Stomach (tissue), 9 donors: ENCODE data around the gene PNPLA3. TPM values are rescaled to one million over a fixed set of nuclear protein-coding genes. Genes with fewer than 3 reads are reported as not detected.

Experiments
- DNase-seq, 2 donors: peaks; one replicate each; pipeline versions ENCODE4 v3.0.0 to v3.0.0-alpha.2; 2013 to 2019
- H3K27ac ChIP-seq, 5 donors: fragments of 200-600 bp in 4 of 5; sonication (generic) in 4 of 5; one replicate each; pipeline ENCODE4 v1.5.1; 2013 to 2019; ENCODE audit warnings: mild to moderate bottlenecking in 1 of 5, moderate library complexity in 1 of 5
- H3K27me3 ChIP-seq, 3 donors: fragments of 200-600 bp; sonication (generic); one replicate each; pipeline ENCODE4 v1.5.1; 2017 to 2019; ENCODE audit warnings: mixed run types in 1 of 3
- H3K36me3 ChIP-seq, 4 donors: fragments of 200-600 bp; sonication (generic); 1 replicate in 3 of 4; 2 replicates in 1 of 4; pipeline ENCODE4 v1.5.1; 2016 to 2019
- H3K4me1 ChIP-seq, 4 donors: fragments of 200-600 bp; sonication (generic); one replicate each; pipeline ENCODE4 v1.5.1; 2016 to 2019
- H3K4me3 ChIP-seq, 4 donors: fragments of 200-600 bp; sonication (generic) in 3 of 4; one replicate each; pipeline ENCODE4 v1.5.1; 2016 to 2019; ENCODE audit warnings: mild to moderate bottlenecking in 1 of 4
- H3K9me3 ChIP-seq, 4 donors: fragments of 200-600 bp; sonication (generic); one replicate each; pipeline ENCODE4 v1.5.1; 2016 to 2019
- CTCF ChIP-seq, 7 experiments: fragments of 450-650 bp in 4 of 7; fragments of 200-600 bp in 3 of 7; sonication (generic) in 3 of 7; IDR thresholded peaks; one replicate each; pipeline ENCODE4 v1.5.1; 2016 to 2019; ENCODE audit warnings: antibody characterized with exemption in 7 of 7, control low read depth in 2 of 7, mild to moderate bottlenecking in 1 of 7
- EP300 ChIP-seq: sonication (generic); formaldehyde crosslinking; IDR thresholded peaks from one replicate; pipeline ENCODE4 v1.6.1; 2017; ENCODE audit warnings: antibody characterized with exemption
- POLR2A ChIP-seq, 4 donors: fragments of 450-650 bp; IDR thresholded peaks; one replicate each; pipeline ENCODE4 v1.6.1; 2016; ENCODE audit warnings: antibody characterized with exemption in 4 of 4, control low read depth in 2 of 4, mild to moderate bottlenecking in 1 of 4, moderate library complexity in 1 of 4
- POLR2AphosphoS5 ChIP-seq, 3 donors: sonication (generic); formaldehyde crosslinking; IDR thresholded peaks; one replicate each; pipeline ENCODE4 v1.6.1; 2016; ENCODE audit warnings: antibody characterized with exemption in 3 of 3
- WGBS, 5 donors: extraction: QIAGEN DNeasy Blood & Tissue Kit in 3 of 5; methylation state at CpG; one replicate each; pipeline versions ENCODE4 v1.1.5 to v1.1.7; 2013 to 2018; 5-methylcytosine and 5-hydroxymethylcytosine counted together
- intact Hi-C: fragments of 100-400 bp; cut with DNase I; formaldehyde crosslinking; loops from one replicate; pipeline ENCODE4 v1.15.1; 2023; ENCODE audit warnings: low total_unique reads
- polyA plus RNA-seq, 3 donors: library from polyadenylated mRNA; stranded (reverse); fragments of 200-250 nt; gene quantifications; one replicate each; pipeline ENCODE4 v1.2.3, GENCODE V29; 2013
- total RNA-seq, 5 donors: library from RNA; depleted of rRNA; stranded (reverse); fragments of >200 nt; gene quantifications; one replicate each; pipeline versions ENCODE4 v1.1.0 to v1.2.3, GENCODE V29; 2014 to 2016
- donor health status: healthy with polysubstance abuse.
- donor health status: Bipolar disorder and iron deficiency.
- donor health status: healthy.

PNPLA3 gene
- total and polyA plus RNA-seq, 8 donors, result 0.12 to 0.73 (median 0.47) TPM; not detected in 4

GRCh38 chr22:43969021-43969878 lies 45.6 kb downstream of the PNPLA3 start:
- 88 to 96% (median 91%) methylated on average over 19 of the region's 19 CpGs for WGBS, 5 donors
- no peak for TF ChIP-seq POLR2A (IDR thresholded peaks at IDR 0.05)
- no peak for TF ChIP-seq EP300
- no peak for TF ChIP-seq CTCF (IDR thresholded peaks at IDR 0.05)
- TF ChIP-seq POLR2AphosphoS5 (IDR thresholded peaks at IDR 0.05), result no peak
- peaks cover 59 to 100% (median 100%) of the 10 kb centered on the region in 4 donors for H3K36me3 ChIP-seq
- DNase-seq, result no peak
- H3K4me1 ChIP-seq, result no peaks in the 10 kb centered on the region
- no peaks in the 10 kb centered on the region for H3K9me3 ChIP-seq
- intact Hi-C loops, result no loop called here
- no peaks in the 10 kb centered on the region for H3K27me3 ChIP-seq
- H3K27ac ChIP-seq, result no peak overlapping the region
- no peak overlapping the region for H3K4me3 ChIP-seq

GRCh38 chr22:43969989-43970755 lies 46.6 kb downstream of the PNPLA3 start:
- peak overlapping the region in 1 of 5 donors; percentile 11 for H3K27ac ChIP-seq

GRCh38 chr22:43971112-43971511 lies 47.5 kb downstream of the PNPLA3 start:
- no peak for DNase-seq
- H3K36me3 ChIP-seq, result peaks cover 61 to 100% (median 100%) of the 10 kb centered on the region in 4 donors
- no peaks in the 10 kb centered on the region for H3K9me3 ChIP-seq
- no peak overlapping the region for H3K27ac ChIP-seq
- no peak overlapping the region for H3K4me3 ChIP-seq
- no peaks in the 10 kb centered on the region for H3K27me3 ChIP-seq
- 83 to 90% (median 88%) methylated on average over 8 of the region's 8 CpGs for WGBS, 5 donors
- no peak for TF ChIP-seq EP300
- no peak for TF ChIP-seq CTCF (IDR thresholded peaks at IDR 0.05)
- no peak for TF ChIP-seq POLR2AphosphoS5 (IDR thresholded peaks at IDR 0.05)
- no peak for TF ChIP-seq POLR2A (IDR thresholded peaks at IDR 0.05)
- H3K4me1 ChIP-seq, result no peaks in the 10 kb centered on the region
- intact Hi-C loops, result no loop called here

More at GRCh38 chr22:43969989-43970755, 46.6 kb downstream of the PNPLA3 start:
- Histone ChIP-seq H3K36me3 (peaks cover 59 to 100% (median 100%) of the 10 kb centered on the region in 4 donors), H3K27me3 (no peaks in the 10 kb centered on the region), H3K9me3 (no peaks in the 10 kb centered on the region), H3K4me3 (no peak overlapping the region), H3K4me1 (no peaks in the 10 kb centered on the region)
- peak; percentile 37 to 51 for DNase-seq
- intact Hi-C loops, result no loop called here
- 53 to 69% (median 59%) methylated on average over 8 of the region's 8 CpGs for WGBS, 5 donors
- TF ChIP-seq EP300, result no peak
- no peak for TF ChIP-seq CTCF (IDR thresholded peaks at IDR 0.05)
- TF ChIP-seq POLR2AphosphoS5 (IDR thresholded peaks at IDR 0.05), result no peak
- no peak for TF ChIP-seq POLR2A (IDR thresholded peaks at IDR 0.05)

- H3K27me3 ChIP-seq, result no peaks in the 10 kb centered on the region
- intact Hi-C loops, result no loop called here
- TF ChIP-seq EP300 (no peak), POLR2AphosphoS5 (IDR thresholded peaks at IDR 0.05) (no peak), CTCF (IDR thresholded peaks at IDR 0.05) (no peak), POLR2A (IDR thresholded peaks at IDR 0.05) (no peak)
- H3K9me3 ChIP-seq, result no peaks in the 10 kb centered on the region
- H3K36me3 ChIP-seq, result peaks cover 67 to 100% (median 100%) of the 10 kb centered on the region in 4 donors
- no peak for DNase-seq
- H3K4me1 ChIP-seq, result no peaks in the 10 kb centered on the region
- H3K27ac ChIP-seq, result no peak overlapping the region
- WGBS, 5 donors, result 89 to 96% (median 92%) methylated on average over 10 of the region's 10 CpGs
- no peak overlapping the region for H3K4me3 ChIP-seq
These were observed 49.4 kb downstream of the PNPLA3 start for GRCh38 chr22:43972931-43973462.
